IMR-90 (cell line): ENCODE measurements around the gene ING5. TPM values are rescaled to one million over a fixed set of nuclear protein-coding genes. Genes with fewer than 3 reads are reported as not detected.

Experiments used
- ATAC-seq: fragments of 200-7000 bp; cut with Tn5 transposase; 2 replicates; pipeline ENCODE4 v1.9.1; 2020; ENCODE audit warnings: low read depth, mild to moderate bottlenecking, moderate library complexity
- BruUV-seq: library from RNA; stranded (reverse); fragments of 400-500 nt; replicated peaks from 2 replicates; lab custom pipeline; 2021; lab: Mats Ljungman, UMichigan
- CTCF ChIA-PET: fragments of 300-600 bp; formaldehyde crosslinking; extraction: SDS; loops from one replicate; lab custom pipeline; 2021; ENCODE audit warnings: antibody characterized with exemption; lab: Yijun Ruan, JAX
- POLR2A ChIA-PET: fragments of 300-600 bp; sonication (Branson Sonifier 250); formaldehyde crosslinking; loops from one replicate; lab custom pipeline; 2022; ENCODE audit warnings: antibody characterized with exemption; ENCODE audit not compliant: unreplicated experiment; lab: Charles Lee
- DNase-seq: peaks from one replicate; pipeline ENCODE4 v3.0.0; 2013
- H2AFZ ChIP-seq: replicated peaks from 2 replicates; pipeline ENCODE3; 2013; ENCODE audit warnings: low read length, mild to moderate bottlenecking; ENCODE audit not compliant: poor library complexity
- H2AK5ac ChIP-seq: 2 replicates; pipeline ENCODE4 v1.6.1; 2013; ENCODE audit warnings: low read depth, low read length, inconsistent platforms
- H2AK9ac ChIP-seq: replicated peaks from 2 replicates; pipeline ENCODE3; 2013; ENCODE audit warnings: mild to moderate bottlenecking, low read depth, low read length, moderate library complexity; ENCODE audit not compliant: poor library complexity
- H2BK120ac ChIP-seq: 2 replicates; pipeline ENCODE4 v1.6.1; 2013; ENCODE audit warnings: low read depth, low read length, inconsistent platforms
- H2BK15ac ChIP-seq: 3 replicates; pipeline ENCODE4 v1.6.1; 2013; ENCODE audit warnings: low read depth, low read length, inconsistent platforms
- H2BK20ac ChIP-seq: 2 replicates; pipeline ENCODE4 v1.6.1; 2013; ENCODE audit warnings: low read depth, mild to moderate bottlenecking, inconsistent platforms, low read length, moderate library complexity
- H2BK5ac ChIP-seq: 2 replicates; pipeline ENCODE4 v1.6.1; 2013; ENCODE audit warnings: mild to moderate bottlenecking, low read depth, low read length, inconsistent platforms; ENCODE audit not compliant: poor library complexity, severe bottlenecking
- H3K14ac ChIP-seq: replicated peaks from 2 replicates; pipeline ENCODE4 v1.6.1; 2013; ENCODE audit warnings: low read depth, low read length, inconsistent platforms
- H3K18ac ChIP-seq: 2 replicates; pipeline ENCODE4 v1.6.1; 2013; ENCODE audit warnings: low read depth, low read length, control low read depth
- H3K23ac ChIP-seq: 2 replicates; pipeline ENCODE4 v1.6.1; 2013; ENCODE audit warnings: low read depth, low read length, inconsistent platforms
- H3K27ac ChIP-seq: 2 replicates; pipeline ENCODE4 v1.5.1; 2013; ENCODE audit warnings: mild to moderate bottlenecking, control low read depth, low read length; ENCODE audit not compliant: insufficient read depth
- H3K27me3 ChIP-seq: 2 replicates; pipeline ENCODE4 v1.6.1; 2013; ENCODE audit warnings: low read length; ENCODE audit not compliant: control insufficient read depth, insufficient read depth
- H3K36me3 ChIP-seq: 2 replicates; pipeline ENCODE4 v1.6.1; 2013; ENCODE audit warnings: low read length, mixed read lengths; ENCODE audit not compliant: control insufficient read depth, insufficient read depth
- H3K4ac ChIP-seq: 2 replicates; pipeline ENCODE4 v1.6.1; 2013; ENCODE audit warnings: low read depth, low read length, inconsistent platforms
- H3K4me1 ChIP-seq: 2 replicates; pipeline ENCODE4 v1.6.1; 2013; ENCODE audit warnings: low read length, mixed read lengths; ENCODE audit not compliant: control insufficient read depth, insufficient read depth
- H3K4me2 ChIP-seq: 2 replicates; pipeline ENCODE4 v1.6.1; 2013; ENCODE audit warnings: low read depth, mild to moderate bottlenecking, control low read depth, low read length, moderate library complexity
- H3K4me3 ChIP-seq: 2 replicates; pipeline ENCODE4 v1.5.1; 2013; ENCODE audit warnings: low read depth, mild to moderate bottlenecking, control low read depth, low read length, moderate library complexity; ENCODE audit not compliant: insufficient read depth
- H3K56ac ChIP-seq: 2 replicates; pipeline ENCODE4 v1.6.1; 2013; ENCODE audit warnings: low read length, inconsistent platforms; ENCODE audit not compliant: insufficient read depth; ENCODE audit errors: extremely low read depth
- H3K79me1 ChIP-seq, 2 experiments: 2 replicates each; pipeline ENCODE4 v1.6.1; 2013; ENCODE audit warnings: low read length in 2 of 2, inconsistent platforms in 1 of 2, low read depth in 1 of 2
- H3K9ac ChIP-seq: 2 replicates; pipeline ENCODE4 v1.6.1; 2013; ENCODE audit warnings: low read depth, low read length, control low read depth
- H3K9me1 ChIP-seq: 2 replicates; pipeline ENCODE4 v1.6.1; 2013; ENCODE audit warnings: low read length, inconsistent platforms; ENCODE audit not compliant: insufficient read depth
- H3K9me3 ChIP-seq: 2 replicates; pipeline ENCODE4 v1.6.1; 2013; ENCODE audit warnings: low read length; ENCODE audit not compliant: control insufficient read depth, insufficient read depth
- H4K20me1 ChIP-seq: 2 replicates; pipeline ENCODE4 v1.6.1; 2013; ENCODE audit warnings: low read length, inconsistent platforms; ENCODE audit not compliant: insufficient read depth
- H4K5ac ChIP-seq: 2 replicates; pipeline ENCODE4 v1.6.1; 2013; ENCODE audit warnings: mild to moderate bottlenecking, low read depth, low read length, control low read depth
- H4K8ac ChIP-seq, 2 experiments: 2 replicates each; pipeline ENCODE4 v1.6.1; 2013; ENCODE audit warnings: low read depth in 2 of 2, low read length in 2 of 2, control low read depth in 1 of 2, inconsistent platforms in 1 of 2
- H4K91ac ChIP-seq: 2 replicates; pipeline ENCODE4 v1.6.1; 2013; ENCODE audit warnings: low read depth, low read length, inconsistent platforms; ENCODE audit not compliant: insufficient read depth
- BHLHE40 ChIP-seq: fragments of 150-350 bp; IDR thresholded peaks from 2 replicates; pipeline ENCODE4 v1.6.1; 2016; ENCODE audit warnings: mild to moderate bottlenecking, low read depth, low read length
- CHD1 ChIP-seq: IDR thresholded peaks from 2 replicates; pipeline ENCODE4 v1.6.1; 2012; ENCODE audit warnings: low read depth, low read length, improper control_type of control experiment
- ELK1 ChIP-seq: fragments of 150-350 bp; IDR thresholded peaks from 2 replicates; pipeline ENCODE4 v1.6.1; 2016; ENCODE audit warnings: low read depth, mild to moderate bottlenecking, low read length, moderate library complexity, borderline replicate concordance
- FOS ChIP-seq: fragments of 150-350 bp; IDR thresholded peaks from 2 replicates; pipeline ENCODE4 v1.6.1; 2016; ENCODE audit warnings: low read depth, low read length
- MAZ ChIP-seq: IDR thresholded peaks from 2 replicates; pipeline ENCODE4 v1.6.1; 2012; ENCODE audit warnings: low read depth, mild to moderate bottlenecking, low read length, improper control_type of control experiment, moderate library complexity, borderline replicate concordance
- MXI1 ChIP-seq: IDR thresholded peaks from 2 replicates; pipeline ENCODE4 v1.6.1; 2012; ENCODE audit warnings: low read depth, mild to moderate bottlenecking, low read length, moderate library complexity, borderline replicate concordance
- NFE2L2 ChIP-seq: fragments of 150-350 bp; IDR thresholded peaks from 2 replicates; pipeline ENCODE4 v1.6.1; 2016; ENCODE audit warnings: low read depth, mild to moderate bottlenecking, low read length
- POLR2A ChIP-seq: IDR thresholded peaks from 2 replicates; pipeline ENCODE4 v1.6.1; 2012; ENCODE audit warnings: mild to moderate bottlenecking, low read depth, low read length
- RAD21 ChIP-seq: IDR thresholded peaks from 2 replicates; pipeline ENCODE4 v1.6.1; 2012; ENCODE audit warnings: low read length, improper control_type of control experiment
- RCOR1 ChIP-seq: IDR thresholded peaks from 2 replicates; pipeline ENCODE4 v1.6.1; 2012; ENCODE audit warnings: mild to moderate bottlenecking, low read length, improper control_type of control experiment; ENCODE audit not compliant: insufficient replicate concordance
- RFX5 ChIP-seq: IDR thresholded peaks from 2 replicates; pipeline ENCODE4 v1.8.0; 2012; ENCODE audit warnings: low read depth, mild to moderate bottlenecking, low read length, moderate library complexity
- SMC3 ChIP-seq: fragments of 150-350 bp; IDR thresholded peaks from 2 replicates; pipeline ENCODE4 v1.6.1; 2016; ENCODE audit warnings: low read depth, mild to moderate bottlenecking, antibody characterized with exemption, low read length, moderate library complexity
- WGBS, 2 experiments: methylation state at CpG; one replicate each; pipeline versions ENCODE4 v1.1.5 to v1.1.7; 2013; ENCODE audit warnings: missing lambda C conversion rate in 2 of 2; ENCODE audit not compliant: insufficient read length in 1 of 2; ENCODE audit errors: extremely low coverage in 2 of 2; 5-methylcytosine and 5-hydroxymethylcytosine counted together
- dilution Hi-C: fragments of 300-500 bp; cut with HindIII; formaldehyde crosslinking; loops from one replicate; pipeline ENCODE4 v1.14.3; 2018; ENCODE audit warnings: low sequenced_read_pairs; ENCODE audit not compliant: unreplicated experiment
- in situ Hi-C: fragments of 300-500 bp; cut with MboI; formaldehyde crosslinking; loops from 3 replicates; pipeline ENCODE4 v1.14.3; 2019; ENCODE audit warnings: low sequenced_read_pairs, inconsistent platforms, mixed read lengths
- intact Hi-C: fragments of 100-400 bp; cut with micrococcal nuclease; formaldehyde crosslinking; loops from 2 replicates; pipeline ENCODE4 v1.10.0; 2022
- polyA plus RNA-seq, 3 experiments: library from polyadenylated mRNA; depleted of rRNA; stranded (reverse); fragments of >200 nt; gene quantifications; 2 replicates each; pipeline ENCODE4 v1.2.3, GENCODE V29; 2012; ENCODE audit warnings: low replicate concordance in 1 of 3
- total RNA-seq: library from RNA; depleted of rRNA; stranded (reverse); fragments of >200 nt; gene quantifications from 2 replicates; pipeline ENCODE4 v1.2.3, GENCODE V29; 2012
- TF ChIP-seq, protein P1 (sequence below): conservative IDR thresholded peaks from 2 replicates; pipeline ENCODE4 v1.5.1; 2012; ENCODE audit warnings: mild to moderate bottlenecking, low read depth, low read length, improper control_type of control experiment
- TF ChIP-seq, protein P2 (sequence below): fragments of 150-350 bp; IDR thresholded peaks from 2 replicates; pipeline ENCODE4 v1.6.1; 2017; ENCODE audit warnings: mild to moderate bottlenecking, antibody characterized with exemption, low read length, low read depth

Gene ING5
- total and polyA plus RNA-seq, 2 of the 4 experiments (the other 2 are of a cell fraction), result 36.1 to 38.9 TPM

- TF ChIP-seq CHD1 (no peak), RCOR1 (no peak), RAD21 (no peak), MXI1 (no peak)
Observed at GRCh38 chr2:241708879-241709278, 7.0 kb downstream of the ING5 start (continued).

DNA sequence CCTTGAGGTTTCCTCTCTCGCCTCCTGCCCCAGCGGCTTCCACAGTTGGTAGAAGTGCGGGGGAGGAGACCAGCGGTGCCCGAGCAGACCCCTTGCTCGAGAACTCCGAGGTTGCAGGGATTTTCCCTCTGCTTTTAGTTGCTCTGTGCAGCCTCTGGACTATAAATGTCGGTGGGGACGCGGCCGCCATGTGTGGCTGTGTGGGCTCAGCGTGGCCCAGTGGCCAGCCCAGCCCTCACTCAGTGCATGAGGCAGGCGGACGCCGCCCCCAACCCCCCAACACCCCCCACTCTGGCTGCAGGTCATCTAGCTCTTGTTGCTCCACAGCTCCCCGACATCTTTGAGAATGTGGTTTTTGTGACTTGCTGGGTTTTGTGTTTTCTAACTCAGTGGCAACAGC lies 17.3 kb downstream of the ING5 start:
- H3K56ac ChIP-seq, result no peak overlapping the region
- no peak overlapping the region for H4K8ac ChIP-seq
- intact Hi-C loops (no loop called here), in situ Hi-C loops (no loop called here), dilution Hi-C loops (no loop called here)
- no peak overlapping the region for H4K5ac ChIP-seq
- H2AK9ac ChIP-seq, result no peak overlapping the region
- H3K27ac ChIP-seq, result no peak overlapping the region
- H2AFZ ChIP-seq, result no peak overlapping the region
- no peak overlapping the region for H2BK15ac ChIP-seq
- H3K9me1 ChIP-seq, result no peaks in the 10 kb centered on the region
- H3K4me2 ChIP-seq, result no peak overlapping the region
- CTCF ChIA-PET, result no interaction called here
- peaks cover 51% of the 10 kb centered on the region for H3K36me3 ChIP-seq
- H2BK5ac ChIP-seq, result no peak overlapping the region
- H3K23ac ChIP-seq, result no peak overlapping the region
- H3K4me1 ChIP-seq, result no peaks in the 10 kb centered on the region
- DNase-seq, result no peak
- H3K9ac ChIP-seq, result no peak overlapping the region
- H2AK5ac ChIP-seq, result no peak overlapping the region
- H3K18ac ChIP-seq, result no peak overlapping the region
- no TSS peak for BruUV-seq
- no peaks in the 10 kb centered on the region; the same call in 1 of the 2 replicates for H4K20me1 ChIP-seq
- H2BK20ac ChIP-seq, result no peak overlapping the region
- POLR2A ChIA-PET, result no interaction called here
- H4K91ac ChIP-seq, result no peak overlapping the region
- 100% methylated on average over 3 of the region's 16 CpGs; no CpG with 5 or more reads in 1 of the 2 experiments for WGBS, 2 experiments
- H3K9me3 ChIP-seq, result peaks cover 7% of the 10 kb centered on the region; the same call in 1 of the 2 replicates
- no peak overlapping the region for H2BK120ac ChIP-seq
- H3K27me3 ChIP-seq, result no peaks in the 10 kb centered on the region
- no peak overlapping the region for H3K4ac ChIP-seq
- ATAC-seq, result no peak
- H3K79me1 ChIP-seq, result no peaks in the 10 kb centered on the region; a peak in 1 of 4 replicates
- H3K4me3 ChIP-seq, result no peak overlapping the region
- H3K14ac ChIP-seq, result no peak overlapping the region
- no peak for TF ChIP-seq MAZ
- no peak for TF ChIP-seq BHLHE40
- no peak for TF ChIP-seq MXI1
- TF ChIP-seq FOS, result no peak
- no peak for TF ChIP-seq ELK1
- TF ChIP-seq RCOR1, result no peak
- TF ChIP-seq NFE2L2, result no peak
- no peak for TF ChIP-seq CHD1
- TF ChIP-seq SMC3, result no peak
- TF ChIP-seq, protein P1, sequence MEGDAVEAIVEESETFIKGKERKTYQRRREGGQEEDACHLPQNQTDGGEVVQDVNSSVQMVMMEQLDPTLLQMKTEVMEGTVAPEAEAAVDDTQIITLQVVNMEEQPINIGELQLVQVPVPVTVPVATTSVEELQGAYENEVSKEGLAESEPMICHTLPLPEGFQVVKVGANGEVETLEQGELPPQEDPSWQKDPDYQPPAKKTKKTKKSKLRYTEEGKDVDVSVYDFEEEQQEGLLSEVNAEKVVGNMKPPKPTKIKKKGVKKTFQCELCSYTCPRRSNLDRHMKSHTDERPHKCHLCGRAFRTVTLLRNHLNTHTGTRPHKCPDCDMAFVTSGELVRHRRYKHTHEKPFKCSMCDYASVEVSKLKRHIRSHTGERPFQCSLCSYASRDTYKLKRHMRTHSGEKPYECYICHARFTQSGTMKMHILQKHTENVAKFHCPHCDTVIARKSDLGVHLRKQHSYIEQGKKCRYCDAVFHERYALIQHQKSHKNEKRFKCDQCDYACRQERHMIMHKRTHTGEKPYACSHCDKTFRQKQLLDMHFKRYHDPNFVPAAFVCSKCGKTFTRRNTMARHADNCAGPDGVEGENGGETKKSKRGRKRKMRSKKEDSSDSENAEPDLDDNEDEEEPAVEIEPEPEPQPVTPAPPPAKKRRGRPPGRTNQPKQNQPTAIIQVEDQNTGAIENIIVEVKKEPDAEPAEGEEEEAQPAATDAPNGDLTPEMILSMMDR, result no peak
- TF ChIP-seq, protein P2, sequence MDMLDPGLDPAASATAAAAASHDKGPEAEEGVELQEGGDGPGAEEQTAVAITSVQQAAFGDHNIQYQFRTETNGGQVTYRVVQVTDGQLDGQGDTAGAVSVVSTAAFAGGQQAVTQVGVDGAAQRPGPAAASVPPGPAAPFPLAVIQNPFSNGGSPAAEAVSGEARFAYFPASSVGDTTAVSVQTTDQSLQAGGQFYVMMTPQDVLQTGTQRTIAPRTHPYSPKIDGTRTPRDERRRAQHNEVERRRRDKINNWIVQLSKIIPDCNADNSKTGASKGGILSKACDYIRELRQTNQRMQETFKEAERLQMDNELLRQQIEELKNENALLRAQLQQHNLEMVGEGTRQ, result no peak
- no peak for TF ChIP-seq POLR2A
- TF ChIP-seq RFX5, result no peak
